Measurements from ENCODE around the gene CHN2. TPM values are rescaled to one million over a fixed set of nuclear protein-coding genes. Genes with fewer than 3 reads are reported as not detected.
"Not testable (repeated sequence)": the region's sequence is repeated elsewhere in the genome, so short reads cannot be mapped to it uniquely, and the experiment has no call there.

Gene CHN2
- polyA plus RNA-seq, 1 experiment, result not detected

- CTCF ChIA-PET, result no interaction called here
- no peak for DNase-seq (ENCODE audit: low read depth, low spot score)
Measured at GRCh38 chr7:29207162-29207801, 12.7 kb downstream of the CHN2 start.

GRCh38 chr7:29208410-29209250, 14.1 kb downstream of the CHN2 start:
- ChIA-PET POLR2A (no interaction called here), CTCF (no interaction called here)
- no peak overlapping the region for H3K27ac ChIP-seq (ENCODE audit: low read depth, low read length)
- H3K9me3 ChIP-seq (ENCODE audit: control insufficient read depth, insufficient read depth, low read length), result no peaks in the 10 kb centered on the region
- H3K27me3 ChIP-seq (ENCODE audit: control insufficient read depth, insufficient read depth, low read length), result no peaks in the 10 kb centered on the region
- no peak overlapping the region for H3K4me3 ChIP-seq (ENCODE audit: low read depth, low read length)
- DNase-seq (ENCODE audit: low read depth, low spot score), result no peak
- TF ChIP-seq CTCF (IDR thresholded peaks at IDR 0.05; ENCODE audit: low read depth, low read length), result no peak

More at GRCh38 chr7:29207162-29207801, 12.7 kb downstream of the CHN2 start:
- no peaks in the 10 kb centered on the region for H3K27me3 ChIP-seq (ENCODE audit: control insufficient read depth, insufficient read depth, low read length)
- TF ChIP-seq CTCF (IDR thresholded peaks at IDR 0.05; ENCODE audit: low read depth, low read length), result no peak
- no peaks in the 10 kb centered on the region for H3K9me3 ChIP-seq (ENCODE audit: control insufficient read depth, insufficient read depth, low read length)
- H3K4me3 ChIP-seq (ENCODE audit: low read depth, low read length), result no peak overlapping the region
- no peak overlapping the region for H3K27ac ChIP-seq (ENCODE audit: low read depth, low read length)
- POLR2A ChIA-PET, result no interaction called here

GRCh38 chr7:29209745-29210144, 15.2 kb downstream of the CHN2 start:
- ChIA-PET POLR2A (no interaction called here), CTCF (no interaction called here)
- Histone ChIP-seq H3K4me3 (ENCODE audit: low read depth, low read length) (no peak overlapping the region), H3K27ac (ENCODE audit: low read depth, low read length) (no peak overlapping the region), H3K9me3 (ENCODE audit: control insufficient read depth, insufficient read depth, low read length) (no peaks in the 10 kb centered on the region), H3K27me3 (ENCODE audit: control insufficient read depth, insufficient read depth, low read length) (no peaks in the 10 kb centered on the region)
- TF ChIP-seq CTCF (IDR thresholded peaks at IDR 0.05; ENCODE audit: low read depth, low read length), result no peak
- no peak for DNase-seq (ENCODE audit: low read depth, low spot score)

- CTCF ChIA-PET; H3K4me3 ChIP-seq (ENCODE audit: low read depth, low read length); DNase-seq (ENCODE audit: low read depth, low spot score); H3K27ac ChIP-seq (ENCODE audit: low read depth, low read length); H3K27me3 ChIP-seq (ENCODE audit: control insufficient read depth, insufficient read depth, low read length); H3K9me3 ChIP-seq (ENCODE audit: control insufficient read depth, insufficient read depth, low read length); POLR2A ChIA-PET: not testable (repeated sequence)
Measured at GRCh38 chr7:29212736-29213135, 18.2 kb downstream of the CHN2 start.

- H3K27ac ChIP-seq (ENCODE audit: low read depth, low read length), result no peak overlapping the region
- POLR2A ChIA-PET, result no interaction called here
- no peaks in the 10 kb centered on the region for H3K9me3 ChIP-seq (ENCODE audit: control insufficient read depth, insufficient read depth, low read length)
- no peak for TF ChIP-seq CTCF (IDR thresholded peaks at IDR 0.05; ENCODE audit: low read depth, low read length)
- DNase-seq (ENCODE audit: low read depth, low spot score), result no peak
- CTCF ChIA-PET, result no interaction called here
- no peaks in the 10 kb centered on the region for H3K27me3 ChIP-seq (ENCODE audit: control insufficient read depth, insufficient read depth, low read length)
- no peak overlapping the region for H3K4me3 ChIP-seq (ENCODE audit: low read depth, low read length)
Measured at GRCh38 chr7:29214056-29214455, 19.5 kb downstream of the CHN2 start.

All from AG04450 (cell line).